Karpas-422 (cell line): Measurements from ENCODE around the gene FKBP8. TPM values are rescaled to one million over a fixed set of nuclear protein-coding genes. Genes with fewer than 3 reads are reported as not detected.

Source experiments
- DNase-seq: peaks from one replicate; pipeline ENCODE4 v3.0.0-alpha.2; 2015
- H2AFZ ChIP-seq: fragments of 200-600 bp; sonication (generic); 2 replicates; pipeline ENCODE4 v1.6.1; 2014; ENCODE audit warnings: antibody characterized with exemption, low read length, mixed read lengths
- H3K27ac ChIP-seq: fragments of 200-600 bp; sonication (generic); 2 replicates; pipeline ENCODE4 v1.5.1; 2014; ENCODE audit warnings: mild to moderate bottlenecking, low read length, moderate library complexity
- H3K27me3 ChIP-seq: fragments of 200-600 bp; sonication (generic); 2 replicates; pipeline ENCODE4 v1.6.1; 2014; ENCODE audit warnings: low read length, mixed read lengths
- H3K36me3 ChIP-seq: fragments of 200-600 bp; sonication (generic); 2 replicates; pipeline ENCODE4 v1.6.1; 2014; ENCODE audit warnings: low read length, mixed read lengths; ENCODE audit not compliant: insufficient read depth
- H3K4me1 ChIP-seq: fragments of 200-600 bp; sonication (generic); 2 replicates; pipeline ENCODE4 v1.6.1; 2014; ENCODE audit warnings: mild to moderate bottlenecking, low read length, mixed read lengths
- H3K4me2 ChIP-seq: fragments of 200-600 bp; sonication (generic); 2 replicates; pipeline ENCODE4 v1.6.1; 2014; ENCODE audit warnings: low read length, low read depth, mild to moderate bottlenecking; ENCODE audit not compliant: poor library complexity, severe bottlenecking
- H3K4me3 ChIP-seq: fragments of 200-600 bp; sonication (generic); 2 replicates; pipeline ENCODE4 v1.5.1; 2014; ENCODE audit warnings: mild to moderate bottlenecking, antibody characterized with exemption, low read length, mixed read lengths
- H3K79me2 ChIP-seq: fragments of 200-600 bp; sonication (generic); 2 replicates; pipeline ENCODE4 v1.6.1; 2014; ENCODE audit warnings: mild to moderate bottlenecking, low read length, mixed read lengths
- H3K9ac ChIP-seq: fragments of 200-600 bp; sonication (generic); 2 replicates; pipeline ENCODE4 v1.6.0; 2014; ENCODE audit warnings: low read length
- H3K9me2 ChIP-seq: fragments of 200-600 bp; sonication (generic), shearing (Covaris generic); replicated peaks from 2 replicates; pipeline ENCODE4 v1.6.0; 2014; ENCODE audit warnings: mild to moderate bottlenecking, low read length, moderate library complexity; ENCODE audit not compliant: insufficient read depth
- H3K9me3 ChIP-seq: fragments of 300-700, 200-600 bp; sonication (generic); 2 replicates; pipeline ENCODE4 v1.6.1; 2014; ENCODE audit warnings: low read length, mixed read lengths
- H4K20me1 ChIP-seq: fragments of 200-600 bp; sonication (generic); 2 replicates; pipeline ENCODE4 v1.6.1; 2014; ENCODE audit warnings: mild to moderate bottlenecking, antibody characterized with exemption, low read length, low read depth; ENCODE audit not compliant: insufficient read depth
- total RNA-seq: library from RNA; depleted of rRNA; stranded (reverse); fragments of >200 nt; shearing (Covaris generic); gene quantifications from 2 replicates; pipeline ENCODE4 v1.2.3, GENCODE V29; 2014; ENCODE audit warnings: low replicate concordance

FKBP8 gene
- total RNA-seq, 1 experiment from 2014 or later: 92.6 TPM

DNA sequence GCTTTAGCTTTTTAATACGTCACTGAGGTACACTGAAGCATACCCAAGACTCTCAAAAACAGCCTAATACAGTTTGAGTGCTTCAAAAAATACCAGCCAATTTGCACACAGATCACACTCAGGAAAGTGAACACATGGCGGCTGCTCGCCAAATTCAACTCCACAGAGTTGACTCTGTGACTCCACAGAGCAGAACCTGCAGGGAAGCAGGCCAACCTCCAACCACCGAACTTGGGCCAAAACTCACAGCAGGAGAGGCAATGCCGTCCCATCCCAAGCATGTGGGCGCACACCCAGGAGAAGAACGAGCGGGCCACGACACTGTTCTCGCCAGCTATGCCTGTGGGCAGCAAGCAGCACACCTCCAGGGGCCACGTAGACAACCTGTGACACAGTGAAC lies 42.6 kb downstream of the FKBP8 start:
- no peaks in the 10 kb centered on the region for H3K9me3 ChIP-seq
- no peaks in the 10 kb centered on the region for H3K36me3 ChIP-seq
- no peak for DNase-seq
- H2AFZ ChIP-seq: no peak overlapping the region
- H3K9me2 ChIP-seq: no peaks in the 10 kb centered on the region
- no peak overlapping the region for H3K4me3 ChIP-seq
- H3K79me2 ChIP-seq: peaks cover 96% of the 10 kb centered on the region
- no peaks in the 10 kb centered on the region for H3K27me3 ChIP-seq
- H3K4me2 ChIP-seq: no peak overlapping the region
- no peak overlapping the region for H3K27ac ChIP-seq
- H3K4me1 ChIP-seq: peaks cover 57% of the 10 kb centered on the region
- H4K20me1 ChIP-seq: peaks cover 37% of the 10 kb centered on the region
- no peak overlapping the region for H3K9ac ChIP-seq

DNA sequence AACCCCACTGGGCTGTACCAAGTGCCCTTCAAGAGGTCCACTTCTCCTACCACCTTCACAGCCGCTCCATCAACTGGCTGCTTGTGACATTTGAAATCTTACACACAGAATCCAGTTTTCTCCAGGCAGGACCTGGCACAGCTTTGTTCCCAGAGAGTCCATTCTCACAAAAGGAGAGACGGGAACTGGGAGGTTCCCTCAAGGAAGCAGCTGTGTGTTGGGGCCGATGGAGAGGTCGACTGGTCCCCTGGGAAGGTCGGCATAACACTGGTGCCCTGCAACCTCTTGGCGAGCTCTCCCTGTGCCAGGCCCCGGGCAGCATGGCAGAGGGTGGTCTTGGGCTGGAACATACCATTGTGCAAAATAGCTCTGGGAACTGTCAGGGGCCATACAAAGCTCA lies 43.0 kb downstream of the FKBP8 start:
- Histone ChIP-seq H3K4me1 (peaks cover 54% of the 10 kb centered on the region), H3K27ac (no peak overlapping the region), H4K20me1 (peaks cover 40% of the 10 kb centered on the region), H3K9me2 (no peaks in the 10 kb centered on the region), H3K9me3 (no peaks in the 10 kb centered on the region), H3K36me3 (no peaks in the 10 kb centered on the region), H3K4me2 (no peak overlapping the region), H2AFZ (no peak overlapping the region), H3K4me3 (no peak overlapping the region), H3K27me3 (no peaks in the 10 kb centered on the region), H3K79me2 (peaks cover 96% of the 10 kb centered on the region), H3K9ac (no peak overlapping the region)
- DNase-seq: no peak

DNA sequence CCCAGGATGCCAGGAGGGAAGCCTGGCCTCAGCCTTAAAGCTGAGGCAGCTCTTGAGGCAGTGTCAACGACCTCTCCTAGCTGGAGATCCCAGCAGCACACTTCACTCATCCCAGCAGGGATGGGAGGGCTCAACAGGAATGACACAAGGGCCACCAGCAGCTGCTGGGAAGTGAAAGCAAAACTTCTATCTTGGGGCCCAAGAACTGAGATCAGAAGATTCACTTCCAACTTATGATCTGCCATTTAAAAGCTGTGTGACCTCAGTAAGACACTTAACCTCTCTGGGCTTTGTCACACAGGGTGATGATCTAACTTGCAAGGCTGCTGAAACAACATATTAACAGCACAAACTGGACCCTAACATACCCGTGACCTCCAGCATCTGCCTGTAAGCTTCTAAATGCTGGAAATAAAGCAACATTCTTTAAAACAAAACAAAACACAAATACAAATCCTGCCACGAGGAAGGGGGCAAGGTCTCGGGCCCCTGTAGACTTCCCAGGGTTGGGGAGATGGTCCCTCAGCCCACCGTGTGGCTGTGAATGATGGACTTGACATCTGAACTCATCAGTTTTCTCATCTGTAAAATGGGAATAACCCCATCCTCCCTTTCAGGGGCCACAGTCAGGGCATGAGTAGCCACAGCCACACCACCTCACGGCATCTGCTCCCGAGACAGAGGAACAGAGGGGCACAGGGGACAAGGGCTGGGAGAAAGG lies 44.2 kb downstream of the FKBP8 start:
- H3K27ac ChIP-seq: no peak overlapping the region
- H4K20me1 ChIP-seq: peaks cover 44% of the 10 kb centered on the region
- H3K27me3 ChIP-seq: no peaks in the 10 kb centered on the region
- H3K36me3 ChIP-seq: no peaks in the 10 kb centered on the region
- no peak overlapping the region for H3K4me3 ChIP-seq
- H3K79me2 ChIP-seq: peaks cover 96% of the 10 kb centered on the region
- no peak overlapping the region for H3K4me2 ChIP-seq
- no peak for DNase-seq
- H3K4me1 ChIP-seq: peaks cover 42% of the 10 kb centered on the region
- H3K9ac ChIP-seq: no peak overlapping the region
- no peak overlapping the region for H2AFZ ChIP-seq
- no peaks in the 10 kb centered on the region for H3K9me3 ChIP-seq
- no peaks in the 10 kb centered on the region for H3K9me2 ChIP-seq

DNA sequence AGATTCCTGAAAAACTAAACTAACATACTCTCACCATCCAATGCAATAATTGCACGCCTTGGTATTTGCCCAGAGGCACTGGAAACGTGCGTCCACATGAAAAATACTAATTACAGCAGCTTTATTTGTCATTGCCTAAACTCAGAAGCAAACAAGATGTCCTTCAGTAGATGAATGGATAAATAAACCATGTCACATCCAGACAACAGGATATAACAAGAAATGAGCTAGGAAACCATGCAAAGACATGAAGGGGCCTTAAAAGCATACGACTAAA lies 46.5 kb downstream of the FKBP8 start:
- H3K9me3 ChIP-seq: no peaks in the 10 kb centered on the region
- no peak for DNase-seq
- no peaks in the 10 kb centered on the region for H3K9me2 ChIP-seq
- no peak overlapping the region for H3K4me2 ChIP-seq
- H3K27me3 ChIP-seq: no peaks in the 10 kb centered on the region
- no peak overlapping the region for H3K9ac ChIP-seq
- H2AFZ ChIP-seq: no peak overlapping the region
- no peaks in the 10 kb centered on the region for H3K36me3 ChIP-seq
- H3K27ac ChIP-seq: no peak overlapping the region
- peaks cover 96% of the 10 kb centered on the region for H3K79me2 ChIP-seq
- no peak overlapping the region for H3K4me3 ChIP-seq
- peaks cover 20% of the 10 kb centered on the region for H3K4me1 ChIP-seq
- peaks cover 47% of the 10 kb centered on the region for H4K20me1 ChIP-seq

DNA sequence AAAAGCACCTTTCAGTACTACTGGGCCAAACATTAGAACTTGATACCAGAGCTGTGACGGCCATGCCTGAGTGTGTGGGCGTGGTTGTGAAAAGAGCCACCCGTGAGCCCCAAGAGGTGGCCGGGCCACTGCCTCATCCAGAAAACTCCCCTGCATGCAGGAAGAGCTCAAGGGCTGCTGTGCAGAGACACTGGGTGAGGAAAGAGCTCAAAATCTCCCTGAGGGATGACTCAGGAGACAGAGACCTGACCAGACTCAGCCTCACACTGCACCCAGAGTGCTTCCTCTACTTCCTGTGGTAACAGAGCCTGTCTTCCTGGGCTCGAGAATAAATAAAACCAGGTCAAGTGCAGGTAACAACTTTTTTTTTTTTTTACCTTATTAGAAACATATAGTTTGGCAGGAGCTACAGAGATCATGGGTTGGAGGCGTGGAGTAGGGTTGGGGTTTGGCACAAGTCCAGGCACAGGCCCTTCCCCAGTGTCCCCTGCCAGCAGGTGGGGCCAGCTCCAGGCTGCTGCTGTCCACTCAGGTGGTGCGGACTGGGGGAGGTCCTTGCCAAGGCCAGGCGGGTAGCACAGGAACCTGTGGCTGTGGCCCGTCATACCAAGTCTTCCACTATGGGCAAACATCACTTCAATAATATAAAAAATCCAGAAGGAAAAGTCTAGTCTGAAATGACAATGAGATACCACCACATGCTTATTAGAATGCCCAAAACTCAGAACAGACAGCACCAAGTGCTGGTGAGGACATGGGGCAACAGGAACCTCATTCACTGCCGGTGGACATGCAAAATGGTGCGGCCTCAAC lies 47.0 kb downstream of the FKBP8 start:
- H3K36me3 ChIP-seq: no peaks in the 10 kb centered on the region
- H3K79me2 ChIP-seq: peaks cover 96% of the 10 kb centered on the region
- no peak overlapping the region for H3K27ac ChIP-seq
- no peaks in the 10 kb centered on the region for H3K9me2 ChIP-seq
- no peak overlapping the region for H2AFZ ChIP-seq
- peaks cover 49% of the 10 kb centered on the region for H4K20me1 ChIP-seq
- no peaks in the 10 kb centered on the region for H3K27me3 ChIP-seq
- H3K4me2 ChIP-seq: no peak overlapping the region
- H3K9me3 ChIP-seq: no peaks in the 10 kb centered on the region
- no peak for DNase-seq
- H3K4me1 ChIP-seq: peaks cover 15% of the 10 kb centered on the region
- H3K4me3 ChIP-seq: no peak overlapping the region
- H3K9ac ChIP-seq: no peak overlapping the region

DNA sequence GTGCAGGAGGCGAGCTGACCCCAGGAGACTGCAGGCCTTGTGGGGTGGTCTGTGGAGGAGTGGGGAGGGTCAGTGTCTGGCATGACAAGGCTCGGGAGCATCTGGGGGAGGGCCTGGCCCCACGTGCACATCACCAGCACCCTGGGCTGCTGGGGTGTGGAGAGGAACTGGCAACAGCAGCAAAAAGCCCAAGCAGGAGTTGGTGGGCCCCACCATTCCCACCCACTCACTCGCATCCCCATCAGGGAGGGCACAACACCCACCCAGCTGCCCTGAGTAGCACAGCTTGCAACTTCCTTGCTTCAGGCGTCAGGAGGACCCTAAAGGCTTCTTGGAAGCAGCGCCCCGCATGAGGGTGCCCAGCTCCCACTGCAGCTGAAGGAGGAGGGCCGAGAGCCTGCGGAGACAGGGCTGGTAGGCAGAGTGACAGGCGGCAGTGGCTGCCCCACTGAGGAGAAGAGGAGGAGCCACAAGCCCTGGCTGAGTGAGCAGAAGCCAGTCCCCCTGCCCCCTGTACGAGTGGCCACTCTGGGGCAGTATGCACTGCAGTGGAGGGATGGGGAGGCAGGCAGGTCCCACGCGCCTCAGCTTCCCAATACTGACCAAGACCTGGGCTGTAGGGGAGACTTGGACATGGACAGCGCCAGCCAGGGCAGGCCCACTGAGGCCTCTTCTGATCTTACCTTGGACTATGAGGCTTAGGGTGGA lies 48.0 kb downstream of the FKBP8 start:
- H3K27ac ChIP-seq: no peak overlapping the region
- H2AFZ ChIP-seq: no peak overlapping the region
- no peak overlapping the region for H3K4me2 ChIP-seq
- H3K4me1 ChIP-seq: peaks cover 8% of the 10 kb centered on the region
- DNase-seq: no peak
- no peak overlapping the region for H3K9ac ChIP-seq
- no peak overlapping the region for H3K4me3 ChIP-seq
- H4K20me1 ChIP-seq: peaks cover 55% of the 10 kb centered on the region
- H3K36me3 ChIP-seq: no peaks in the 10 kb centered on the region
- no peaks in the 10 kb centered on the region for H3K9me2 ChIP-seq
- H3K9me3 ChIP-seq: no peaks in the 10 kb centered on the region
- peaks cover 94% of the 10 kb centered on the region for H3K79me2 ChIP-seq
- no peaks in the 10 kb centered on the region for H3K27me3 ChIP-seq

DNA sequence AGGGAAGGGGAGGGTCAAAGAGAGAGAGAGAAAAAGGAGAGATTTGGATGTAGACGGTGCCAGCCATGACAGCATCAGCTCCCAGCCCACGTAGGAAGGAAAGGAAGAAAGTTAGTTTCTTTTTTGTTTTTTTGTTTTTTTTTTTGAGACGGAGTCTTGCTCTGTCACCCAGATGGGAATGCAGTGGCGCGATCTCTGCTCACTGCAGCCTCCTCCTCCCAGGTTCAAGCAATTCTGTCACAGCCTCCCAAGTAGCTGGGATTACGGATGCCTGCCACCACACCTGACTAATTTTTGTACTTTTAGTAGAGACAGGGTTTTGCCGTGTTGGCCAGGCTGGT lies 49.1 kb downstream of the FKBP8 start:
- Histone ChIP-seq H3K36me3 (no peaks in the 10 kb centered on the region), H3K9me3 (no peaks in the 10 kb centered on the region), H2AFZ (no peak overlapping the region), H3K9me2 (no peaks in the 10 kb centered on the region), H3K27me3 (no peaks in the 10 kb centered on the region), H3K4me1 (peaks cover 7% of the 10 kb centered on the region), H3K4me3 (no peak overlapping the region), H3K9ac (no peak overlapping the region), H3K27ac (no peak overlapping the region), H3K79me2 (peaks cover 92% of the 10 kb centered on the region), H3K4me2 (no peak overlapping the region), H4K20me1 (peaks cover 49% of the 10 kb centered on the region)
- no peak for DNase-seq

DNA sequence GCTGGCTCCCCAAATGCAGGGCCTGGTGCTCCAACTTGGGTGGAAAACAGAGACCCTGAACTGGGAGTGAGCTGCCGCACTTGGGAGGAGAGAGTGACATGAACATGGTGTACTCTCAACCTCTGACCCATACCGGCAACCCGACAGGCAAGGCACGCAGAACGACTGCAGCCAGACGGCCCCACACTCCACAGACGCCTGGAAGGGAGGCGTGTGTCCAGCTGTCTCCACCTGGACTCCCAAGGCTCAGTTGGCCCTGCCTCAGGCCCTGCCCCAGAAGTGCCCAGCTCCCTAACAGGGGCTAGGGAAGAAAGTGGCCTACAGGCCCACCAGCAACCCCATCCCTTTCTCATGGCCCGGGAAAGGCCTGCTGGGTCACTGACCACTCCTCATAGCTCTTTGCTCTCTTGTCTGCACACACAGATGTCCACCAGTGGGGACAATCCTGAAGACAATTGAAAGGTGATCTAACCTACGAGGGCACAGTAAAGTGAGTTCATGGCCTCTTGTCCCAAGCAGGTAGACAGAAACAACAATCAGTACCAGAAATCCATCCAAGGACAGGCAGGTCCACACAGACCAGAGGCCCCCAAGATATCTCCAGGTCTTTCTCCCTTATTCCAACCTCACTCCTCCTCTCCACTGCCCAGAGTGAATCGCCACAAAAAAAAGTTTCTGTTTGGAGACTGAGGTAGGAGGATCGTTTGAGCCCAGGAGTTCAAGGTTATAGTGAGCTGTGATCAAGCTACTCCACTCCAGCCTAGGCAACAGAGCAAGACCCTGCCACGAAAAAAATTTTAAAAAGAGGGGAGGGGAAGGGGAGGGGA lies 49.7 kb downstream of the FKBP8 start:
- Histone ChIP-seq H3K4me2 (no peak overlapping the region), H3K27ac (no peak overlapping the region), H2AFZ (no peak overlapping the region), H3K36me3 (no peaks in the 10 kb centered on the region), H3K79me2 (peaks cover 92% of the 10 kb centered on the region), H3K9me3 (no peaks in the 10 kb centered on the region), H3K9ac (no peak overlapping the region), H4K20me1 (peaks cover 45% of the 10 kb centered on the region), H3K4me1 (peaks cover 7% of the 10 kb centered on the region), H3K27me3 (no peaks in the 10 kb centered on the region), H3K9me2 (no peaks in the 10 kb centered on the region), H3K4me3 (no peak overlapping the region)
- DNase-seq: no peak
